HG02981 (cell line): ENCODE measurements around the gene OSBPL6.

Experiments used
- ATAC-seq: cut with Tn5 transposase; IDR thresholded peaks from one replicate; pipeline ENCODE4 v1.9.1; 2021; ENCODE audit warnings: mild to moderate bottlenecking, moderate library complexity; ENCODE audit not compliant: unreplicated experiment

Gene OSBPL6

GRCh38 chr2:178269438-178270224 is 75.3 kb downstream of the OSBPL6 start:
- ATAC-seq = no peak

- ATAC-seq = no peak
Observed at GRCh38 chr2:178270338-178270737, 76.0 kb downstream of the OSBPL6 start.

GRCh38 chr2:178271094-178271493 is 76.8 kb downstream of the OSBPL6 start:
- ATAC-seq = no peak

GRCh38 chr2:178271629-178272333 is 77.5 kb downstream of the OSBPL6 start:
- ATAC-seq = no peak

- no peak for ATAC-seq
Observed at GRCh38 chr2:178273787-178274360, 79.6 kb downstream of the OSBPL6 start.

- ATAC-seq = no peak
Observed at GRCh38 chr2:178275600-178275999, 81.3 kb downstream of the OSBPL6 start.

- ATAC-seq = no peak
Observed at GRCh38 chr2:178277741-178278197, 83.5 kb downstream of the OSBPL6 start.

- no peak for ATAC-seq
Observed at GRCh38 chr2:178279142-178279541, 84.8 kb downstream of the OSBPL6 start.

- no peak for ATAC-seq
Observed at GRCh38 chr2:178279636-178280035, 85.3 kb downstream of the OSBPL6 start.

- ATAC-seq = peak; percentile 85
Observed at GRCh38 chr2:178280244-178280852, 86.0 kb downstream of the OSBPL6 start.

- no peak for ATAC-seq
Observed at GRCh38 chr2:178282075-178282815, 87.9 kb downstream of the OSBPL6 start.

GRCh38 chr2:178283341-178283918 is 89.1 kb downstream of the OSBPL6 start:
- no peak for ATAC-seq

- ATAC-seq = no peak
Observed at GRCh38 chr2:178284613-178285286, 90.4 kb downstream of the OSBPL6 start.

GRCh38 chr2:178285287-178285615 is 90.9 kb downstream of the OSBPL6 start:
- no peak for ATAC-seq

- no peak for ATAC-seq
Observed at GRCh38 chr2:178286636-178287035, 92.3 kb downstream of the OSBPL6 start.

- no peak for ATAC-seq
Observed at GRCh38 chr2:178287652-178288344, 93.5 kb downstream of the OSBPL6 start.

GRCh38 chr2:178291703-178292102 is 97.4 kb downstream of the OSBPL6 start:
- ATAC-seq = no peak

- ATAC-seq = no peak
Observed at GRCh38 chr2:178292586-178292985, 98.3 kb downstream of the OSBPL6 start.

- no peak for ATAC-seq
Observed at GRCh38 chr2:178295115-178295514, 100.8 kb downstream of the OSBPL6 start.
